Thoracic aorta (tissue), 2 donors: Measurements from ENCODE around the gene ULBP3. TPM values are rescaled to one million over a fixed set of nuclear protein-coding genes. Genes with fewer than 3 reads are reported as not detected.

Experiments
- ATAC-seq: fragments of 150-250 bp; one replicate; pipeline ENCODE4 v1.8.0; 2017; ENCODE audit warnings: low read depth; ENCODE audit not compliant: insufficient number of reproducible peaks, low FRiP score
- DNase-seq: peaks from one replicate; pipeline ENCODE4 v3.0.0-alpha.2; 2020; ENCODE audit warnings: low spot score
- H3K27ac ChIP-seq, 2 donors: fragments of 200-600 bp; sonication (generic); 1 replicate in 1 of 2; 2 replicates in 1 of 2; pipeline ENCODE4 v1.5.1; 2016; ENCODE audit warnings: mild to moderate bottlenecking in 2 of 2, moderate library complexity in 2 of 2
- H3K27me3 ChIP-seq: fragments of 200-600 bp; sonication (generic); replicated peaks from 2 replicates; pipeline ENCODE4 v1.6.0; 2016; ENCODE audit warnings: mild to moderate bottlenecking; ENCODE audit not compliant: insufficient read depth
- H3K36me3 ChIP-seq: fragments of 200-600 bp; sonication (generic); one replicate; pipeline ENCODE4 v1.5.1; 2016
- H3K4me1 ChIP-seq, 2 donors: fragments of 200-600 bp; sonication (generic); 1 replicate in 1 of 2; 2 replicates in 1 of 2; pipeline versions ENCODE4 v1.5.1 to v1.6.0; 2016; ENCODE audit warnings: low read depth in 2 of 2, mild to moderate bottlenecking in 1 of 2; ENCODE audit not compliant: control insufficient read depth in 1 of 2
- H3K4me3 ChIP-seq: fragments of 200-600 bp; sonication (generic); 2 replicates; pipeline ENCODE4 v1.5.1; 2016; ENCODE audit warnings: mild to moderate bottlenecking
- H3K9me3 ChIP-seq: fragments of 200-600 bp; sonication (generic); 2 replicates; pipeline ENCODE4 v1.5.1; 2016
- total RNA-seq, 2 donors: library from RNA; depleted of rRNA; stranded (reverse); fragments of >200 nt; gene quantifications; one replicate each; pipeline versions ENCODE4 v1.1.0 to v1.2.3, GENCODE V29; 2016
- TF ChIP-seq, protein P1 (sequence below): fragments of 200-600 bp; sonication (generic); IDR thresholded peaks from one replicate; pipeline ENCODE4 v1.5.1; 2019; ENCODE audit warnings: antibody characterized with exemption

Gene ULBP3
- total RNA-seq, 2 donors from 2014 or later = 0.78 to 3.0 TPM

DNA sequence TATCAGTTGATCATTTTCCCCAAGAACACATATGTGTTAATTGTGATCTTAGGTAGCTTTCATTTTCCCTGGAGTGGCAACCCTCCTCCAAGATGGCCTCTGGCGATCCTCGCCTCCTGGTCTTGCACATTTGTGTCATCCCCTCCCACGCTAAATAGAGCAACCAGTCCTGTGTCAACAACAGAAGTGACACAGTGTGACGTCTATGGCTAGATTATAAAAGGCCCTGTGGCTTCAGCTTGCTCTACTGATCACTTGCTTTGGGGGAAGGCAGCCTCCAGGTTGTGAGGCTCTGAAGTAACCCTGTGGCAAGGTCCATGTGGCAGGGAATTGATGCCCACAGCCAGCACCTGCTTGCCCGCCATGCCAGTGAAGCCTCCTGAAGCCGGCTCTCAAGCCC is 43.3 kb upstream of the ULBP3 start:
- no peaks in the 10 kb centered on the region for H3K4me1 ChIP-seq
- no peak overlapping the region for H3K4me3 ChIP-seq
- H3K36me3 ChIP-seq = no peaks in the 10 kb centered on the region
- TF ChIP-seq, protein P1, sequence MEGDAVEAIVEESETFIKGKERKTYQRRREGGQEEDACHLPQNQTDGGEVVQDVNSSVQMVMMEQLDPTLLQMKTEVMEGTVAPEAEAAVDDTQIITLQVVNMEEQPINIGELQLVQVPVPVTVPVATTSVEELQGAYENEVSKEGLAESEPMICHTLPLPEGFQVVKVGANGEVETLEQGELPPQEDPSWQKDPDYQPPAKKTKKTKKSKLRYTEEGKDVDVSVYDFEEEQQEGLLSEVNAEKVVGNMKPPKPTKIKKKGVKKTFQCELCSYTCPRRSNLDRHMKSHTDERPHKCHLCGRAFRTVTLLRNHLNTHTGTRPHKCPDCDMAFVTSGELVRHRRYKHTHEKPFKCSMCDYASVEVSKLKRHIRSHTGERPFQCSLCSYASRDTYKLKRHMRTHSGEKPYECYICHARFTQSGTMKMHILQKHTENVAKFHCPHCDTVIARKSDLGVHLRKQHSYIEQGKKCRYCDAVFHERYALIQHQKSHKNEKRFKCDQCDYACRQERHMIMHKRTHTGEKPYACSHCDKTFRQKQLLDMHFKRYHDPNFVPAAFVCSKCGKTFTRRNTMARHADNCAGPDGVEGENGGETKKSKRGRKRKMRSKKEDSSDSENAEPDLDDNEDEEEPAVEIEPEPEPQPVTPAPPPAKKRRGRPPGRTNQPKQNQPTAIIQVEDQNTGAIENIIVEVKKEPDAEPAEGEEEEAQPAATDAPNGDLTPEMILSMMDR = no peak
- no peak overlapping the region for H3K27ac ChIP-seq
- DNase-seq (no peak), ATAC-seq (no peak)
- no peaks in the 10 kb centered on the region for H3K27me3 ChIP-seq
- H3K9me3 ChIP-seq = no peaks in the 10 kb centered on the region

DNA sequence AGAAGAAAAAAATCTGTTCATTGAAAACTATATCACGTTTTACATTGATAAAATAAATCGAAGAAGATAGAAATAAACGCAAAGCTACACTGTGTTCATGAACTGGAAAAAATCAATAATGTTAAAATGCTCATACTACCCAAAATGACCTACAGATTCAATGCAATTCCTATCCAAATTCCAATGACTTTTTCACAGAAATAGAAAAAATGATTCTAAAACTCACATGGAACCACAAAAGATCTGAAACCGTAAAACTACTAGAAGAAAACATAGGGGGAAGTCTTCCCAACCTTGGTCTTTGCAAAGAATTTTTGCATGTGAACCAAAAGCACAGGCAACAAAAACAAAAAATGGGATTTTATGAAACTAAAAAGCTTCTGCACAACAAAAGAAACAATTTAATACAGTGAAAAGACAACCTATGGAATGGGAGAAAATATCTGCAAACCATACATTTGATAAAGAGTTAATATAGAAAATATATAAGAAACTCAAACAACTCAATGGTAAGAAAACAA is 33.9 kb upstream of the ULBP3 start:
- H3K4me1 ChIP-seq = no peaks in the 10 kb centered on the region
- H3K27me3 ChIP-seq = no peaks in the 10 kb centered on the region
- no peak overlapping the region for H3K27ac ChIP-seq
- H3K36me3 ChIP-seq = no peaks in the 10 kb centered on the region
- no peak overlapping the region for H3K4me3 ChIP-seq
- TF ChIP-seq, protein P1 = no peak
- no peaks in the 10 kb centered on the region for H3K9me3 ChIP-seq
- ATAC-seq (no peak), DNase-seq (no peak)

DNA sequence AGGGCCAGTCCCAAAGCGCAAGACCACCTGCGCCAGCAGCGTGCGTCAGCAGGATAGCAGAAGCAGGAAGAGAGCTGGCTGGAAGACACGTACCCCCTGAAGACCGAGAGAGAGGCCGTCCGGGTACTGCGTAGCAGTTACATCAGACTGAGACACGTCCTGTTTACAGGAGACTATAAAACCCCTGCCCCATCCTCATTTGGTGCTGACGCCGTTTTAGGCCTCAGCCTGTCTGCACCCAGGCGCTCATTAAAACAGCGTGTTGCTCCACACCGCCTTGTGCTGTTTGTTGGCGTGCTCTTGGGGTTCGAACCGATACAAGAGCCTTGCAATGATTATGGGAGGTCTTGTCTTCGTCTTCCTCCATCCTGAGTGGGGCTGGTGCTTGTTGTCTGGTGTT is 31.8 kb upstream of the ULBP3 start:
- Histone ChIP-seq H3K27ac (no peak overlapping the region), H3K4me1 (no peaks in the 10 kb centered on the region), H3K36me3 (no peaks in the 10 kb centered on the region), H3K9me3 (no peaks in the 10 kb centered on the region), H3K27me3 (no peaks in the 10 kb centered on the region), H3K4me3 (no peak overlapping the region)
- ATAC-seq (no peak), DNase-seq (no peak)
- TF ChIP-seq, protein P1 = no peak

DNA sequence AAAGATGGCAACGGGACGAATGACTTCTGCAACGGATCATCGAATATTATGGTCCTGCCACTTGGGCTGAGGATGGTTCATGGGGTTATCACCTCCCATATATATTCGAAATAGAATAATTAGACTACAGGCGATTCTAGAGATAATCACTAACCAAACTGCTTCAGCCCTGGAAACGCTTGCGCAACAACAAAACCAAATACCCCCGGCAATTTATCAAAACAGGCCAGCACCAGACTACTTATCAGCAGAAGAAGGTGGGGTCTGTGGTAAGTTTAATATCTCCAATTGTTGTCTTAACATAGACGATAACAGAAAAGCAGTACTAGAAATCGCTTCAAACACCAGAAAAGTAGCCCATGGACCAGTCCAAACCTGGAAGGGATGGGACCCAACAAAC is 31.0 kb upstream of the ULBP3 start:
- H3K4me1 ChIP-seq = no peaks in the 10 kb centered on the region
- no peaks in the 10 kb centered on the region for H3K27me3 ChIP-seq
- H3K4me3 ChIP-seq = no peak overlapping the region
- H3K36me3 ChIP-seq = no peaks in the 10 kb centered on the region
- ATAC-seq (no peak), DNase-seq (no peak)
- H3K27ac ChIP-seq = no peak overlapping the region
- H3K9me3 ChIP-seq = no peaks in the 10 kb centered on the region
- TF ChIP-seq, protein P1 = no peak

DNA sequence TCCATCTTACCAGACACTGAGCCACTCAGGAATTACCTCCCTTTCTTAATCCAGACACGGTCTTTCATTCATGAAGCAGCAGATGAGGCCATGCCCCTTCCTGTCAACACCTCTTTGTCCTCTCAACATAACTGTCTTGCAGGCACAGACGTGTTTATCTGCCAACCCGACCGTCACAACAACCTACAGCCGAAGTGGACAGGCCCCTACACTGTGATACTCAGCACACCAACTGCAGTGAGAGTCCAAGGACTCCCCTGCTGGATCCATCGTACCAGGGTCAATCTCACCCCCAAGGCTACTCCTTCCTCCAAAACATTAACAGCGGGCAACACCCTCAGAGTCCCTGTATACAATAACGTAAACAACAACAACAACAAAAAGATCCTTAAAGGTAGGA is 30.6 kb upstream of the ULBP3 start:
- no peaks in the 10 kb centered on the region for H3K27me3 ChIP-seq
- no peaks in the 10 kb centered on the region for H3K4me1 ChIP-seq
- TF ChIP-seq, protein P1 = no peak
- H3K9me3 ChIP-seq = no peaks in the 10 kb centered on the region
- H3K27ac ChIP-seq = no peak overlapping the region
- ATAC-seq = no peak
- DNase-seq = no peak
- no peak overlapping the region for H3K4me3 ChIP-seq
- H3K36me3 ChIP-seq = no peaks in the 10 kb centered on the region
